GM18873 (cell line): ENCODE results near the gene CCDC86.

Experiments
- ATAC-seq: cut with Tn5 transposase; IDR thresholded peaks from one replicate; pipeline ENCODE4 v1.9.1; 2021; ENCODE audit warnings: mild to moderate bottlenecking, moderate library complexity, moderate number of reproducible peaks; ENCODE audit not compliant: unreplicated experiment, low FRiP score

CCDC86 gene

DNA sequence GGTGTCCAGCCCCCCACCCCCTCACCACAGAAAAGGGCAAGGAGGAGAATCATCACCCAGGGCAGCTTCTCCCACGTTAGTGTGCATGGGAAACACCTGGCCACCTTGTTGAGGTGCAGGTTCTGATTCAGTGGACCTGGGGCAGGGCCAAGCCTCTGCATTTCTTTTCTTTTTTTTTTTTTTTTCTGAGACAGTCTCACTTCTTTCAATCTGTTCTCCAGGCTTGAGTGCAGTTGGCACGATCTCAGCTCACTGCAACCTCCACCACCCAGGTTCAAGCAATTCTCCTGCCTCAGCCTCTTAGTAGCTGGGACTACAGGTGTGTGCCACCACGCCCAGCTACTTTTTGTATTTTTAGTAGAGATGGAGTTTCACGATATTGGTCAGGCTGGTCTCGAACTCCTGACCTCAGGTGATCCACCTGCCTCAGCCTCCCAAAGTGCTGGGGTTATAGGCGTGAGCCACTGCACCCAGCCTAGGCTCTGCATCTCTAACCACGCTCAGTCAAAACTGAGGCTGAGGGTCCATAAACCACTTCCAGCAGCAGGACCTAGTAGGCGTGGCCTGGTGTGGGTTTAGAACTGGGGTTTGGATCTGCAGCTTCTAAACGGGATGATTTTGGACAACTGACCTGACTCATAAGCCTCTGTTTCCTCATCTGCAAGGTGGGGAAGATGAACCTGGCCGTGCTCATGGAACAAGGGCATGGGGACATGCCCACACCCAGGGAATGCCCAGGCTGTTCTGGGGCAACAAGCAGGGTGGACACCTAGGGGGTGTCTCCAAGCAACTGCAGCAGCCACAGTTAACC lies 26.2 kb downstream of the CCDC86 start:
- no peak for ATAC-seq

DNA sequence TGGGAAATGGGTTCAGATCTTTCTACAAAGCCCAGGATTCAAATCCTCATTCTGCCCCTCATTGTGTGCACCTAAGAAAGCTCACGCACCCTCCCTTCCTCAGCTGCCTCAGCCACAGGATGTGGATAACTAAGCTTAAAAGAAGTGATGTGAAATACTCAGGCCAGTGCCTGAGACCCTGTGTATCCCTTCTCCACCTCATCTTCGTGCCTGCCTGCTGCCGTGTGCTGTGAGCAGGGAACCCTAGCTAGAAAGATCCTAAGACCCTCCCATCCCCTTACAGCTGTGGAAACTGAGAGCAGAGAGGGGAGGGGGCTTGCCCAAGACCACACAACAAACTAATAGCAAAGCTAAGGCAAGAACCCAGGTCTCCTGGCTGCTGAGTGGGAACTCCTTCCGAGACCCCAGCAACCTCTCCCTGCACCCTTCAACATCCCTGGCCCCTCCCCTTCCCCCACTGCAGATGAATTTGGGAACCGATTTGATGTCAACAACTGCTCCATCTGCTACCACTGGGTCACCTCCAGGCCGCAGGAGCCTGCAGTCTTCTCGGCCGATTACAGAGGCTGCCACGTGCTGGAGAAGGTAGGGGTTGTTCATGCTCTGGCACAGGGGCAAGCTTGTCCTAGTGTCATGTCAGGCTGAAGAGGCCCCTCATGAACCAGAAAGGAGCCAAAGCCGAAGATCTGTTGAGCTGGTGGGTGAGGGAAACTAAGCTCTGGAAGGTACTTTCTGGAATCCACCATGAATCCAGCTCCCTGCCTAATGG lies 27.0 kb downstream of the CCDC86 start:
- no peak for ATAC-seq

DNA sequence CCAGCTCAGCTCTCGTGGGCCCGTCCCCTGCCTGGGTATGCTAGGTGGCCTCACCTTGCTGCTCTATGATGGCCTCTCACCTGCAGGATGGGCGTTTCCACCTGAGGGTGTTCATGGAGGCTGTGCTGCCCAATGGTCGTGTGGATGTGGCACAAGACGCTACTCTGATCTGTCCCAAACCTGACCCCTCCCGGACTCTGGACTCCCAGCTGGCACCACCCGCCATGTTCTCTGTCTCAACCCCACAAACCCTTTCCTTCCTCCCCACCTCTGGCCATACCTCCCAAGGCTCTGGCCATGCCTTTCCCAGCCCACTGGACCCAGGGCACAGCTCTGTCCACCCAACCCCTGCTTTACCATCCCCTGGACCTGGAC lies 27.5 kb downstream of the CCDC86 start:
- ATAC-seq = no peak

GRCh38 chr11:60870276-60870675 lies 28.4 kb downstream of the CCDC86 start:
- ATAC-seq = no peak

GRCh38 chr11:60870733-60871377 lies 28.9 kb downstream of the CCDC86 start:
- ATAC-seq = no peak

GRCh38 chr11:60871378-60872061 lies 29.6 kb downstream of the CCDC86 start:
- ATAC-seq = no peak

- no peak for ATAC-seq
Observed at GRCh38 chr11:60872124-60872960, 30.4 kb downstream of the CCDC86 start.

- no peak for ATAC-seq
Observed at GRCh38 chr11:60872961-60873524, 31.1 kb downstream of the CCDC86 start.

- ATAC-seq = no peak
Observed at GRCh38 chr11:60873533-60873932, 31.6 kb downstream of the CCDC86 start.

- ATAC-seq = no peak
Observed at GRCh38 chr11:60874421-60875365, 32.8 kb downstream of the CCDC86 start.

DNA sequence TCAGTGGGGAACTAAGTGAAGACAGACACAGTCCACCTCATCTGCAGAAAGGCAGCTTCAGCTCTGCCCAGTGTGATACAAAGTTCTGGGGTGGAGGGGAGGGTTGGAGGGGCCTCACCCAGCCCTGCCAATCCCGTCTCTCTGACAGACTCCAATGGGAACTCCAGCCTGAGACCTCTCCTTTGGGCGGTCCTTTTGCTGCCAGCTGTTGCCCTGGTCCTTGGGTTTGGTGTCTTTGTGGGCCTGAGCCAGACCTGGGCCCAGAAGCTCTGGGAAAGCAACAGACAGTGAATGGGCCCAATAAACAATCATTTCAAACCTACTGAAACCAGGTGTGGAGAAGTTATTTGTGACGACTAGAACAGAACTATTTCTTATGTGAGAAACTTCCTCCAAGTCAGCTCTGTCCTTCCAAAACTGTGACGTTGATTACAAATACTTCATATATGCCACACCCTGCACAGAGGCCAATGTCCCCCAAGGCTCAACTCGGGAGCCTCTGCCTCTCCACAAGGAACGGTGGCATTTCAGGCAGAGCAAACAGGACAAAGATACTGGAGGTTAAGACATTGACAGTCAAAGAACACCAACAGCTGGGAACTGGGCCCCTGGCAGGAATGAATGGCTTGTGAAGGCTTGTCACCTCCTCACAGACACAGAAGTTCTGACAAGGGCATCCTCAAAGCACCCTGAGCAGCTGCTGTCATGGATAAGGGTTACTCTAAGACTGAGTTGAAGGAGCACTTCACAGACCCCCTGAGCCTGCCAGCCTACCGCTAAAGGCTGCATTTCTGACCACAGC lies 33.7 kb downstream of the CCDC86 start:
- no peak for ATAC-seq

GRCh38 chr11:60876168-60876485 lies 34.2 kb downstream of the CCDC86 start:
- no peak for ATAC-seq

DNA sequence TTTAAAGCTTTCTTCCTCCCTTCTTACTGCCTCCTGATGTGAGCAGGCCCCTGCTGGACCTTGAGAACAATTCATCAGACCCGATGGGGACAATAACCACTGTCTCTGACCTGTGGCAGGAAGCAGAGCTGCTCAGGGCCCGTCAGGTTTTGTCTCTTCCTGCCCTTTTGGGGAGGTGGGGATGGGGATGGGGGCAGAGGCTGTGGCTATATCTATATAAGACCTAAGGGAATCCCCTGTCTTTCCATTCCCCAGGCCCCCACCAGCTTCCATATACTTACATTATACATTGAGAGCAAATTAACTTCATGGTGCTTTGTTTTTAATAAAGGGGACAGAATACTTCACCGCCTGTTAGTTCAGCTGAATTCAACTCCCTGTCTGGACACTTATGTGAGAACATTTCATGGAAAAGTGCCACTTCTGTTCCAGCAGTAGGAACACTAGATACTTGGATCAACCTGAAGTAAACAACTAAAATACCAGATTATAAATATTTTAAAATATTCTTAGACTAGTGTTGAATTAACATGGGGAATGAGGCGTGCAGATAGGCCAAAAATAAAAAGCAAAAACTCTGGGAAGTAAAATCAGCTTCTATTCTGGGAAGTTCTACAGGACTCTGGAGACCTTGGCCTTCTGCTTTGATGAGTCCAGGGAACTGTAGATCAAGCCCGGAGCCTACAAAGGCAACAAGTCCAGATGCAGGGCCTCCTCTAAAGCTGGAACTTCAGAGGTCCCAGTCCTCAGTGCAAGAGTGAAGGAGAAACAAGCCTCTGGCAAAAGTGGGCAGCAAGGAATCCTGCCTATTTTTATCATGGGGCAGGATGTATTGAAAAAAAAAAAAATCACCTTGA lies 36.6 kb downstream of the CCDC86 start:
- no peak for ATAC-seq

- no peak for ATAC-seq
Observed at GRCh38 chr11:60879104-60879503, 37.2 kb downstream of the CCDC86 start.

GRCh38 chr11:60879971-60880588 lies 38.2 kb downstream of the CCDC86 start:
- no peak for ATAC-seq

GRCh38 chr11:60880643-60881282 lies 38.9 kb downstream of the CCDC86 start:
- ATAC-seq = no peak
